HepG2 (cell line): ENCODE data around the gene C5orf34. TPM values are rescaled to one million over a fixed set of nuclear protein-coding genes. Genes with fewer than 3 reads are reported as not detected.

ENCODE experiments used
- BCL3 ChIP-seq: sonication (generic); formaldehyde crosslinking; IDR thresholded peaks from 2 replicates; pipeline ENCODE4 v1.5.1; 2020; ENCODE audit warnings: mild to moderate bottlenecking, missing genetic modification reagents, moderate library complexity
- CHCHD3 ChIP-seq: sonication (generic); formaldehyde crosslinking; IDR thresholded peaks from 2 replicates; pipeline ENCODE4 v1.8.0; 2022; ENCODE audit warnings: mild to moderate bottlenecking, missing genetic modification reagents, moderate library complexity
- GABPA ChIP-seq, 2 experiments: IDR thresholded peaks; 2 replicates each; pipeline ENCODE4 v1.6.1; 2011 to 2016; ENCODE audit warnings: low read depth in 2 of 2, low read length in 1 of 2, missing biosample characterization in 1 of 2, missing genetic modification characterization in 1 of 2
- GTF2F1 ChIP-seq: fragments of 150-350 bp; IDR thresholded peaks from 2 replicates; pipeline ENCODE4 v1.6.1; 2014; ENCODE audit warnings: low read length
- KMT2B ChIP-seq: IDR thresholded peaks from 2 replicates; pipeline ENCODE4 v1.6.1; 2016; ENCODE audit warnings: missing genetic modification reagents, missing compliant biosample characterization
- PCBP1 ChIP-seq: fragments of 200-400 bp; formaldehyde crosslinking; IDR thresholded peaks from 2 replicates; pipeline ENCODE4 v1.6.1; 2017; ENCODE audit warnings: mild to moderate bottlenecking, low read depth, low read length, borderline replicate concordance
- THAP8 ChIP-seq: sonication (generic); formaldehyde crosslinking; IDR thresholded peaks from 2 replicates; pipeline ENCODE4 v1.5.1; 2020; ENCODE audit warnings: missing genetic modification reagents, mild to moderate bottlenecking, borderline replicate concordance
- ZNF333 ChIP-seq: sonication (generic); formaldehyde crosslinking; IDR thresholded peaks from 2 replicates; pipeline ENCODE4 v1.4.0; 2020; ENCODE audit warnings: mild to moderate bottlenecking, missing genetic modification reagents, borderline replicate concordance
- ZNF674 ChIP-seq: sonication (generic); formaldehyde crosslinking; IDR thresholded peaks from 2 replicates; pipeline ENCODE4 v1.5.0; 2020; ENCODE audit warnings: low read depth, mild to moderate bottlenecking, missing genetic modification reagents
- polyA plus RNA-seq, 8 experiments: library from polyadenylated mRNA; depleted of rRNA in 3 of 8; stranded (reverse) in 7 of 8; unstranded in 1 of 8; fragments of >200 nt; fragmentation: Illumina TruSeq in 4 of 8; extraction: Trizol in 4 of 8; gene quantifications; 2 replicates each; pipeline versions ENCODE4 v1.2.1 to v1.2.3, GENCODE V29; 2011 to 2016; ENCODE audit warnings: low read depth in 4 of 8, missing spikeins in 1 of 8, mixed read lengths in 1 of 8; ENCODE audit not compliant: insufficient read depth in 1 of 8
- total RNA-seq, 5 experiments: library from RNA; depleted of rRNA; stranded (reverse); fragments of >200 nt; fragmentation: Illumina TruSeq; extraction: Trizol; gene quantifications; 2 replicates each; pipeline ENCODE4 v1.2.3, GENCODE V29; 2016; ENCODE audit warnings: low read depth in 1 of 5
- TF ChIP-seq, protein P1 (sequence below): fragments of 450-650 bp; IDR thresholded peaks from 2 replicates; pipeline ENCODE4 v1.6.1; 2016
- TF ChIP-seq, protein P2 (sequence below), 2 experiments: fragments of 450-650 bp in 1 of 2; sonication (generic) in 1 of 2; formaldehyde crosslinking in 1 of 2; IDR thresholded peaks; 2 replicates each; pipeline versions ENCODE4 v1.6.1 to v1.8.0; 2016 to 2022; ENCODE audit warnings: antibody characterized with exemption in 1 of 2, mild to moderate bottlenecking in 1 of 2, missing genetic modification reagents in 1 of 2
- TF ChIP-seq, protein P3 (sequence below): sonication (generic); formaldehyde crosslinking; IDR thresholded peaks from 2 replicates; pipeline ENCODE4 v1.4.0; 2020; ENCODE audit warnings: missing genetic modification reagents, borderline replicate concordance

C5orf34 gene
- total and polyA plus RNA-seq, 2 of the 13 experiments (the other 11 are each of a cell fraction or from before 2014, with no cell fraction given), result 3.2 to 6.4 TPM

- TF ChIP-seq GABPA (IDR thresholded peaks at IDR 0.05; ENCODE audit: low read depth, low read length), result peak; percentile 26
- peak; percentile 79 for TF ChIP-seq GABPA (CRISPR knock-in tag; IDR thresholded peaks at IDR 0.05; ENCODE audit: low read depth)
- no peak for TF ChIP-seq GTF2F1
- TF ChIP-seq, protein P1, sequence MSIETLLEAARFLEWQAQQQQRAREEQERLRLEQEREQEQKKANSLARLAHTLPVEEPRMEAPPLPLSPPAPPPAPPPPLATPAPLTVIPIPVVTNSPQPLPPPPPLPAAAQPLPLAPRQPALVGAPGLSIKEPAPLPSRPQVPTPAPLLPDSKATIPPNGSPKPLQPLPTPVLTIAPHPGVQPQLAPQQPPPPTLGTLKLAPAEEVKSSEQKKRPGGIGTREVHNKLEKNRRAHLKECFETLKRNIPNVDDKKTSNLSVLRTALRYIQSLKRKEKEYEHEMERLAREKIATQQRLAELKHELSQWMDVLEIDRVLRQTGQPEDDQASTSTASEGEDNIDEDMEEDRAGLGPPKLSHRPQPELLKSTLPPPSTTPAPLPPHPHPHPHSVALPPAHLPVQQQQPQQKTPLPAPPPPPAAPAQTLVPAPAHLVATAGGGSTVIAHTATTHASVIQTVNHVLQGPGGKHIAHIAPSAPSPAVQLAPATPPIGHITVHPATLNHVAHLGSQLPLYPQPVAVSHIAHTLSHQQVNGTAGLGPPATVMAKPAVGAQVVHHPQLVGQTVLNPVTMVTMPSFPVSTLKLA, result no peak
- TF ChIP-seq ZNF333 (CRISPR knock-in tag), result peak; percentile 31; the same call in 1 of the 2 replicates
- TF ChIP-seq, protein P2, sequence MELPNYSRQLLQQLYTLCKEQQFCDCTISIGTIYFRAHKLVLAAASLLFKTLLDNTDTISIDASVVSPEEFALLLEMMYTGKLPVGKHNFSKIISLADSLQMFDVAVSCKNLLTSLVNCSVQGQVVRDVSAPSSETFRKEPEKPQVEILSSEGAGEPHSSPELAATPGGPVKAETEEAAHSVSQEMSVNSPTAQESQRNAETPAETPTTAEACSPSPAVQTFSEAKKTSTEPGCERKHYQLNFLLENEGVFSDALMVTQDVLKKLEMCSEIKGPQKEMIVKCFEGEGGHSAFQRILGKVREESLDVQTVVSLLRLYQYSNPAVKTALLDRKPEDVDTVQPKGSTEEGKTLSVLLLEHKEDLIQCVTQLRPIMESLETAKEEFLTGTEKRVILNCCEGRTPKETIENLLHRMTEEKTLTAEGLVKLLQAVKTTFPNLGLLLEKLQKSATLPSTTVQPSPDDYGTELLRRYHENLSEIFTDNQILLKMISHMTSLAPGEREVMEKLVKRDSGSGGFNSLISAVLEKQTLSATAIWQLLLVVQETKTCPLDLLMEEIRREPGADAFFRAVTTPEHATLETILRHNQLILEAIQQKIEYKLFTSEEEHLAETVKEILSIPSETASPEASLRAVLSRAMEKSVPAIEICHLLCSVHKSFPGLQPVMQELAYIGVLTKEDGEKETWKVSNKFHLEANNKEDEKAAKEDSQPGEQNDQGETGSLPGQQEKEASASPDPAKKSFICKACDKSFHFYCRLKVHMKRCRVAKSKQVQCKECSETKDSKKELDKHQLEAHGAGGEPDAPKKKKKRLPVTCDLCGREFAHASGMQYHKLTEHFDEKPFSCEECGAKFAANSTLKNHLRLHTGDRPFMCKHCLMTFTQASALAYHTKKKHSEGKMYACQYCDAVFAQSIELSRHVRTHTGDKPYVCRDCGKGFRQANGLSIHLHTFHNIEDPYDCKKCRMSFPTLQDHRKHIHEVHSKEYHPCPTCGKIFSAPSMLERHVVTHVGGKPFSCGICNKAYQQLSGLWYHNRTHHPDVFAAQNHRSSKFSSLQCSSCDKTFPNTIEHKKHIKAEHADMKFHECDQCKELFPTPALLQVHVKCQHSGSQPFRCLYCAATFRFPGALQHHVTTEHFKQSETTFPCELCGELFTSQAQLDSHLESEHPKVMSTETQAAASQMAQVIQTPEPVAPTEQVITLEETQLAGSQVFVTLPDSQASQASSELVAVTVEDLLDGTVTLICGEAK (IDR thresholded peaks at IDR 0.05), result no peak
- TF ChIP-seq, protein P2 (CRISPR knock-in tag; IDR thresholded peaks at IDR 0.05), result peak; percentile 67; the same call in 1 of the 2 replicates
- peak; percentile 96 for TF ChIP-seq KMT2B (CRISPR knock-in tag)
- no peak for TF ChIP-seq CHCHD3 (CRISPR knock-in tag)
- TF ChIP-seq BCL3 (CRISPR knock-in tag), result no peak; the same call in 1 of the 2 replicates
- TF ChIP-seq, protein P3, sequence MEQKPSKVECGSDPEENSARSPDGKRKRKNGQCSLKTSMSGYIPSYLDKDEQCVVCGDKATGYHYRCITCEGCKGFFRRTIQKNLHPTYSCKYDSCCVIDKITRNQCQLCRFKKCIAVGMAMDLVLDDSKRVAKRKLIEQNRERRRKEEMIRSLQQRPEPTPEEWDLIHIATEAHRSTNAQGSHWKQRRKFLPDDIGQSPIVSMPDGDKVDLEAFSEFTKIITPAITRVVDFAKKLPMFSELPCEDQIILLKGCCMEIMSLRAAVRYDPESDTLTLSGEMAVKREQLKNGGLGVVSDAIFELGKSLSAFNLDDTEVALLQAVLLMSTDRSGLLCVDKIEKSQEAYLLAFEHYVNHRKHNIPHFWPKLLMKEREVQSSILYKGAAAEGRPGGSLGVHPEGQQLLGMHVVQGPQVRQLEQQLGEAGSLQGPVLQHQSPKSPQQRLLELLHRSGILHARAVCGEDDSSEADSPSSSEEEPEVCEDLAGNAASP, result peak; percentile 20; the same call in 1 of the 2 replicates
- no peak for TF ChIP-seq ZNF674 (CRISPR knock-in tag)
- 0 out of 2 replicates have a peak, but pooled peaks have one; percentile 63 for TF ChIP-seq PCBP1
- TF ChIP-seq THAP8 (CRISPR knock-in tag), result no peak
These were observed 31.4 kb downstream of the C5orf34 start, which contains the start of gene TMEM267 (continued) for GRCh38 chr5:43483298-43484105.
